Fibroblast of lung (primary cell): ENCODE results near the gene OSM. TPM values are rescaled to one million over a fixed set of nuclear protein-coding genes. Genes with fewer than 3 reads are reported as not detected.

Source experiments
- DNase-seq, 2 donors: peaks; one replicate each; pipeline versions ENCODE4 v3.0.0 to v3.0.0-alpha.2; 2010; ENCODE audit warnings: low read depth in 2 of 2
- H2AFZ ChIP-seq: 2 replicates; pipeline ENCODE4 v1.5.1; 2012; ENCODE audit warnings: low read length, control low read depth, inconsistent platforms
- H3K27ac ChIP-seq: 2 replicates; pipeline ENCODE4 v1.5.1; 2011; ENCODE audit warnings: low read length, control low read depth; ENCODE audit not compliant: insufficient read depth
- H3K27me3 ChIP-seq: 2 replicates; pipeline ENCODE4 v1.5.1; 2011; ENCODE audit warnings: mild to moderate bottlenecking, low read length; ENCODE audit not compliant: control insufficient read depth, insufficient read depth
- H3K36me3 ChIP-seq: 2 replicates; pipeline ENCODE4 v1.5.1; 2011; ENCODE audit warnings: low read length; ENCODE audit not compliant: control insufficient read depth, insufficient read depth
- H3K4me1 ChIP-seq: 2 replicates; pipeline ENCODE4 v1.5.1; 2011; ENCODE audit warnings: low read length; ENCODE audit not compliant: control insufficient read depth, insufficient read depth; ENCODE audit errors: extremely low read depth
- H3K4me2 ChIP-seq: 2 replicates; pipeline ENCODE4 v1.5.1; 2011; ENCODE audit warnings: low read length, control low read depth; ENCODE audit not compliant: insufficient read depth; ENCODE audit errors: extremely low read depth
- H3K4me3 ChIP-seq, 4 experiments: fragments of 200-600 bp in 1 of 4; sonication (generic) in 1 of 4; replicated peaks in 1 of 4; 2 replicates each; pipeline ENCODE4 v1.5.1; 2011 to 2016; ENCODE audit warnings: low read length in 4 of 4, low read depth in 3 of 4, mild to moderate bottlenecking in 3 of 4, control low read depth in 2 of 4, inconsistent platforms in 1 of 4, mixed read lengths in 1 of 4; ENCODE audit not compliant: insufficient read depth in 1 of 4; ENCODE audit errors: control extremely low read depth in 1 of 4
- H3K79me2 ChIP-seq: 2 replicates; pipeline ENCODE4 v1.5.1; 2012; ENCODE audit warnings: mild to moderate bottlenecking, low read length, inconsistent platforms; ENCODE audit not compliant: control insufficient read depth, insufficient read depth
- H3K9ac ChIP-seq: 2 replicates; pipeline ENCODE4 v1.5.1; 2011; ENCODE audit warnings: mild to moderate bottlenecking, low read length, control low read depth; ENCODE audit not compliant: insufficient read depth
- H3K9me3 ChIP-seq: 2 replicates; pipeline ENCODE4 v1.5.1; 2012; ENCODE audit warnings: low read depth, low read length; ENCODE audit not compliant: control insufficient read depth, insufficient read depth
- H4K20me1 ChIP-seq: 2 replicates; pipeline ENCODE4 v1.5.1; 2011; ENCODE audit warnings: low read length; ENCODE audit not compliant: control insufficient read depth, insufficient read depth; ENCODE audit errors: extremely low read depth
- EZH2 ChIP-seq: IDR thresholded peaks from 2 replicates; pipeline ENCODE4 v1.5.1; 2012; ENCODE audit warnings: low read length, control low read depth, mild to moderate bottlenecking; ENCODE audit errors: missing control alignments
- polyA plus RNA-seq, 2 donors: library from polyadenylated mRNA; depleted of rRNA in 1 of 2; stranded (reverse) in 1 of 2; unstranded in 1 of 2; fragments of >200 nt; gene quantifications; 2 replicates each; pipeline ENCODE4 v1.2.1, GENCODE V29; 2011 to 2012; ENCODE audit warnings: missing spikeins in 1 of 2
- total RNA-seq: library from RNA; depleted of rRNA; stranded (reverse); fragments of >200 nt; gene quantifications from 2 replicates; pipeline ENCODE4 v1.2.1, GENCODE V29; 2014
- TF ChIP-seq, protein P1 (sequence below), 2 donors: IDR thresholded peaks in 1 of 2; conservative IDR thresholded peaks in 1 of 2; 1 replicate in 1 of 2; 2 replicates in 1 of 2; pipeline ENCODE4 v1.5.1; 2011 to 2012; ENCODE audit warnings: low read length in 2 of 2, control low read depth in 1 of 2, inconsistent platforms in 1 of 2, low read depth in 1 of 2, mild to moderate bottlenecking in 1 of 2

Gene OSM
- total and polyA plus RNA-seq, 2 donors (not counting 1 experiment from before 2014, with no cell fraction given), result not detected

GRCh38 chr22:30295576-30295975 lies 28.9 kb upstream of the OSM start:
- Histone ChIP-seq H3K27me3 (no peaks in the 10 kb centered on the region), H3K79me2 (no peaks in the 10 kb centered on the region), H3K36me3 (peaks cover 22% of the 10 kb centered on the region), H3K4me1 (peaks cover 6% of the 10 kb centered on the region), H3K9me3 (no peaks in the 10 kb centered on the region), H3K4me3 (no peak overlapping the region), H3K9ac (no peak overlapping the region), H3K27ac (no peak overlapping the region), H3K4me2 (no peak overlapping the region), H4K20me1 (no peaks in the 10 kb centered on the region), H2AFZ (no peak overlapping the region)
- DNase-seq, result no peak
- TF ChIP-seq EZH2, result no peak
- TF ChIP-seq, protein P1, sequence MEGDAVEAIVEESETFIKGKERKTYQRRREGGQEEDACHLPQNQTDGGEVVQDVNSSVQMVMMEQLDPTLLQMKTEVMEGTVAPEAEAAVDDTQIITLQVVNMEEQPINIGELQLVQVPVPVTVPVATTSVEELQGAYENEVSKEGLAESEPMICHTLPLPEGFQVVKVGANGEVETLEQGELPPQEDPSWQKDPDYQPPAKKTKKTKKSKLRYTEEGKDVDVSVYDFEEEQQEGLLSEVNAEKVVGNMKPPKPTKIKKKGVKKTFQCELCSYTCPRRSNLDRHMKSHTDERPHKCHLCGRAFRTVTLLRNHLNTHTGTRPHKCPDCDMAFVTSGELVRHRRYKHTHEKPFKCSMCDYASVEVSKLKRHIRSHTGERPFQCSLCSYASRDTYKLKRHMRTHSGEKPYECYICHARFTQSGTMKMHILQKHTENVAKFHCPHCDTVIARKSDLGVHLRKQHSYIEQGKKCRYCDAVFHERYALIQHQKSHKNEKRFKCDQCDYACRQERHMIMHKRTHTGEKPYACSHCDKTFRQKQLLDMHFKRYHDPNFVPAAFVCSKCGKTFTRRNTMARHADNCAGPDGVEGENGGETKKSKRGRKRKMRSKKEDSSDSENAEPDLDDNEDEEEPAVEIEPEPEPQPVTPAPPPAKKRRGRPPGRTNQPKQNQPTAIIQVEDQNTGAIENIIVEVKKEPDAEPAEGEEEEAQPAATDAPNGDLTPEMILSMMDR (conservative IDR thresholded peaks at IDR 0.05 in 1 of 2, IDR thresholded peaks at IDR 0.05 in 1 of 2; ENCODE audit: low read depth in 1 of 2, low read length in 2 of 2), result no peak

DNA sequence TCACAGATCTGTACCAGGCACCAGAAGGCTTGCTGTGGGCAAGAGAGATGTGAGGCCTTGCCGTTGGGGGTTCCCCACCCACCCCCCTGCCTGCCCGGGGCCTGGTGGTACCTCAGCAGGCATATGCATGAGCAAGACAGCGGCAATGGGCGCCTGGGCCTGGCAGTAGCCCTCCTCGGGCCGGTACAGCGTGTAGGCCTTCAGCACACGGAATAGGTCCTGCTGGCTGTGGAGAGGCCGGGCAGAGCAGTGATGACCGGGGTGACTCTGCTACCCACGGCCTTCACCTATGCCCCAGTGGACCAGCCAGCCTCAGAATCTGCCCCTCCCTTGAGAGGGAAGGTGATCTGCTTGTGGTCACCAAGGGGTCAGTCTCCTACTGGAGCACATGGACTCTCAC lies 28.2 kb upstream of the OSM start:
- Histone ChIP-seq H3K27me3 (no peaks in the 10 kb centered on the region), H3K4me3 (no peak overlapping the region), H3K4me2 (no peak overlapping the region), H3K27ac (no peak overlapping the region), H4K20me1 (no peaks in the 10 kb centered on the region), H3K79me2 (no peaks in the 10 kb centered on the region), H2AFZ (no peak overlapping the region), H3K36me3 (peaks cover 18% of the 10 kb centered on the region), H3K9me3 (no peaks in the 10 kb centered on the region), H3K4me1 (peaks cover 12% of the 10 kb centered on the region), H3K9ac (no peak overlapping the region)
- TF ChIP-seq EZH2, result no peak
- TF ChIP-seq, protein P1 (conservative IDR thresholded peaks at IDR 0.05 in 1 of 2, IDR thresholded peaks at IDR 0.05 in 1 of 2; ENCODE audit: low read depth in 1 of 2, low read length in 2 of 2), result no peak
- no peak for DNase-seq

DNA sequence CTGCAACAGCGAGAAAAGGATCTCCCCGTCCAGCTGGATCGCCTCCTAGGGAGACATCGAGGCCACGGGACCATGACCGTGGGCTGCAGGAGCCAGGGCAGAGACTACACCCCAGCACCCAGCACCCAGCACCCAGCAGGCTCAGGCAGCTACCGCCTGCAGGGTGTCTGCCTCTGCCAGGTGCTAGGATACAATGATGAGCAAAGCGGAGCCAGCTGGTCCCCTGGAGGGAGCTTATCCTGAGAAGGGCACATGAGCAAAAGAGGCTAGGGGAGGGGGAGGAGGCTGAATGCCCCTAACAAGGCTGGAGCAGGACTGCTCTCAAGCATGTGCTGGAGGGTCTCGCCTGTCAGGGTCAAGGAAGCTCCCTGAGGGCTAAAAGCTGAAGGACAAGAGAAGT lies 27.4 kb upstream of the OSM start:
- no peak overlapping the region for H3K9ac ChIP-seq
- peaks cover 12% of the 10 kb centered on the region for H3K4me1 ChIP-seq
- H3K36me3 ChIP-seq, result peaks cover 18% of the 10 kb centered on the region
- no peak overlapping the region for H3K4me2 ChIP-seq
- H3K9me3 ChIP-seq, result no peaks in the 10 kb centered on the region
- H3K79me2 ChIP-seq, result no peaks in the 10 kb centered on the region
- TF ChIP-seq, protein P1 (conservative IDR thresholded peaks at IDR 0.05 in 1 of 2, IDR thresholded peaks at IDR 0.05 in 1 of 2; ENCODE audit: low read depth in 1 of 2, low read length in 2 of 2), result no peak
- no peak for TF ChIP-seq EZH2
- no peak overlapping the region for H2AFZ ChIP-seq
- H4K20me1 ChIP-seq, result no peaks in the 10 kb centered on the region
- no peak for DNase-seq
- H3K4me3 ChIP-seq, result no peak overlapping the region
- H3K27ac ChIP-seq, result no peak overlapping the region
- H3K27me3 ChIP-seq, result no peaks in the 10 kb centered on the region
